Hepatocyte (in vitro differentiated cells): Measurements from ENCODE around the gene SAP30BP.

Experiments used
- EZH2 ChIP-seq: fragments of 200-600 bp; sonication (generic); IDR thresholded peaks from 2 replicates; pipeline ENCODE4 v1.6.1; 2016; ENCODE audit warnings: antibody characterized with exemption, mild to moderate bottlenecking, borderline replicate concordance
- EZH2phosphoT487 ChIP-seq: fragments of 200-600 bp; sonication (generic); IDR thresholded peaks from one replicate; pipeline ENCODE4 v1.6.1; 2018; ENCODE audit warnings: antibody characterized with exemption, mild to moderate bottlenecking, low read depth, moderate library complexity; ENCODE audit not compliant: unreplicated experiment, severe bottlenecking
- TF ChIP-seq, protein P1 (sequence below): fragments of 200-600 bp; sonication (generic); IDR thresholded peaks from 2 replicates; pipeline ENCODE4 v1.5.1; 2016; ENCODE audit warnings: antibody characterized with exemption, mild to moderate bottlenecking; ENCODE audit not compliant: poor library complexity

DNA sequence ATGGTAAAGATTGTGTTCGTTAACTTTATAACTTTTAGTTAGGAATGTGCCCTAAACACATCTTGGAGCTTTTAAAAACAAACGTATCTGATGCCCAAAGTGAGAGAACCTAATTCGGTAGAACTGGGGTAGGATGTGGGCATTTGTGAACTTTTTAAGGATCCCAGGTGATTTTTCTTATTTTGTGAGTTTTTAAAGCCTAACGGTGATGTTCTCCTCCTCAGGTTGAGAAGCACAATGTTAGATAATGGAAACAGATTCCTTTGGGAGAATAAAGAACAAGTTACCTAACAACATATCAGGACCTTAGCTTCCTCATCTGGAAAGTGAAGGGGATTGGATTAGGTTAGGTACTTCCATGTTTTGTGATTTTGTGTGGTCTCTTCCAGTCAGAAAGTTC, 687 bp downstream of the SAP30BP start:
- TF ChIP-seq, protein P1, sequence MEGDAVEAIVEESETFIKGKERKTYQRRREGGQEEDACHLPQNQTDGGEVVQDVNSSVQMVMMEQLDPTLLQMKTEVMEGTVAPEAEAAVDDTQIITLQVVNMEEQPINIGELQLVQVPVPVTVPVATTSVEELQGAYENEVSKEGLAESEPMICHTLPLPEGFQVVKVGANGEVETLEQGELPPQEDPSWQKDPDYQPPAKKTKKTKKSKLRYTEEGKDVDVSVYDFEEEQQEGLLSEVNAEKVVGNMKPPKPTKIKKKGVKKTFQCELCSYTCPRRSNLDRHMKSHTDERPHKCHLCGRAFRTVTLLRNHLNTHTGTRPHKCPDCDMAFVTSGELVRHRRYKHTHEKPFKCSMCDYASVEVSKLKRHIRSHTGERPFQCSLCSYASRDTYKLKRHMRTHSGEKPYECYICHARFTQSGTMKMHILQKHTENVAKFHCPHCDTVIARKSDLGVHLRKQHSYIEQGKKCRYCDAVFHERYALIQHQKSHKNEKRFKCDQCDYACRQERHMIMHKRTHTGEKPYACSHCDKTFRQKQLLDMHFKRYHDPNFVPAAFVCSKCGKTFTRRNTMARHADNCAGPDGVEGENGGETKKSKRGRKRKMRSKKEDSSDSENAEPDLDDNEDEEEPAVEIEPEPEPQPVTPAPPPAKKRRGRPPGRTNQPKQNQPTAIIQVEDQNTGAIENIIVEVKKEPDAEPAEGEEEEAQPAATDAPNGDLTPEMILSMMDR: no peak
- TF ChIP-seq EZH2phosphoT487 (no peak), EZH2 (no peak)
